ENCODE data around the gene ATF7.

ATF7 gene

DNA sequence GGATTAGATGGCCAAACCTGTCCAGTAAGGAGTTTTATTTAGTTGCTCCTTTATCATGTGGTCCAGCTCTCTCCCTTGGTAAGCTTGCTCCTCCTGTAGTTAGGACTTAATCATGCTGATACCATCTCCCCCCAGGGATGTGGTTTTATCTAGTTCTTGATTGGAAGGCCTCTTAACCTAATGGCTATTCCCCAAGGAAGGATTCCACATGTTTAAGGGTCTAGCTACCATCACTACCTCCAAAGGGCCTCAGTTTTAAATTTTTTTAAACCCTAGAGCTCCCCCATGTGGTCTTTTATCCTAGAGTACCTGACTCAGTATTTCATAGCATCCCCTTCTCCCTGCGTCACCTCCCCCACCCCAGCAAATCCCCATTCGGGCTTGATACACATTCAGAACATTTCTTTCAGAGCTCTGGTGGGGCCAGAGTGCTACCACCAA lies 149.4 kb downstream of the ATF7 start:
- Histone ChIP-seq H3K27me3 (ENCODE audit: control insufficient read depth, low read length) (no peaks in the 10 kb centered on the region), H3K27ac (ENCODE audit: low read depth, low read length) (no peak overlapping the region), H3K4me3 (ENCODE audit: low read length) (no peak overlapping the region), H3K9me2 (replicated peaks; ENCODE audit: control insufficient read depth, low read length) (no peaks in the 10 kb centered on the region), H3K9me3 (ENCODE audit: control insufficient read depth, insufficient read depth, low read length) (no peaks in the 10 kb centered on the region), H3K79me2 (ENCODE audit: control insufficient read depth, low read length) (peaks cover 55% of the 10 kb centered on the region), H3K4me2 (ENCODE audit: low read length) (no peak overlapping the region), H3F3A (ENCODE audit: control insufficient read depth, insufficient read depth) (peaks cover 83% of the 10 kb centered on the region), H4K20me1 (ENCODE audit: control insufficient read depth, insufficient read depth, low read depth, low read length) (peaks cover 16% of the 10 kb centered on the region), H3K36me3 (ENCODE audit: control insufficient read depth, low read length) (peaks cover 95% of the 10 kb centered on the region), H3K4me1 (ENCODE audit: control insufficient read depth, low read length) (no peaks in the 10 kb centered on the region)
- TF ChIP-seq, protein P1, sequence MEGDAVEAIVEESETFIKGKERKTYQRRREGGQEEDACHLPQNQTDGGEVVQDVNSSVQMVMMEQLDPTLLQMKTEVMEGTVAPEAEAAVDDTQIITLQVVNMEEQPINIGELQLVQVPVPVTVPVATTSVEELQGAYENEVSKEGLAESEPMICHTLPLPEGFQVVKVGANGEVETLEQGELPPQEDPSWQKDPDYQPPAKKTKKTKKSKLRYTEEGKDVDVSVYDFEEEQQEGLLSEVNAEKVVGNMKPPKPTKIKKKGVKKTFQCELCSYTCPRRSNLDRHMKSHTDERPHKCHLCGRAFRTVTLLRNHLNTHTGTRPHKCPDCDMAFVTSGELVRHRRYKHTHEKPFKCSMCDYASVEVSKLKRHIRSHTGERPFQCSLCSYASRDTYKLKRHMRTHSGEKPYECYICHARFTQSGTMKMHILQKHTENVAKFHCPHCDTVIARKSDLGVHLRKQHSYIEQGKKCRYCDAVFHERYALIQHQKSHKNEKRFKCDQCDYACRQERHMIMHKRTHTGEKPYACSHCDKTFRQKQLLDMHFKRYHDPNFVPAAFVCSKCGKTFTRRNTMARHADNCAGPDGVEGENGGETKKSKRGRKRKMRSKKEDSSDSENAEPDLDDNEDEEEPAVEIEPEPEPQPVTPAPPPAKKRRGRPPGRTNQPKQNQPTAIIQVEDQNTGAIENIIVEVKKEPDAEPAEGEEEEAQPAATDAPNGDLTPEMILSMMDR (IDR thresholded peaks at IDR 0.05; ENCODE audit: low read depth, low read length, poor library complexity, severe bottlenecking), result no peak
- no peak for TF ChIP-seq EZH2phosphoT487 (IDR thresholded peaks at IDR 0.05; ENCODE audit: borderline replicate concordance, low read length)

DNA sequence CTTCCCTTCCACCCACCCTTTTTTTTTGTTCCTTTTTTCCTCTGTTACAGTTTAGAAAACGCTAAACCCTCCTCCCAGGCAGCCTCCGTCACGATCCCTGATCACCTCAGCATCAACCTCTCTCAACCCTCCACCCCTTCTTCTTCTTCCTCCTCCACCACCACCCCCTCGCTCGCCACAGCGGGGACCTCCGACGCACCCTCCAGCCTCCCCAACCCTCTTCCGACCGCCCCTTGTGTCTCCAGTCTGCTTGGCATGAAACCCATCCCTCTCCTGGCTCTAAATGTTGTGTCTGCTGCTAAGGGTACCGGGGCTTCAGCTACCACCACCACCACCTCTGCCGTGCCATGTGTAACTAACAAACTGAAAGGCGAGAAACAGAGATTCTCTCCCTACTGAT lies 151.4 kb downstream of the ATF7 start:
- no peaks in the 10 kb centered on the region for H3K9me2 ChIP-seq (replicated peaks; ENCODE audit: control insufficient read depth, low read length)
- peaks cover 70% of the 10 kb centered on the region for H3F3A ChIP-seq (ENCODE audit: control insufficient read depth, insufficient read depth)
- H3K4me3 ChIP-seq (ENCODE audit: low read length), result no peak overlapping the region
- no peak overlapping the region for H3K4me2 ChIP-seq (ENCODE audit: low read length)
- peaks cover 68% of the 10 kb centered on the region for H3K79me2 ChIP-seq (ENCODE audit: control insufficient read depth, low read length)
- H3K36me3 ChIP-seq (ENCODE audit: control insufficient read depth, low read length), result peaks cover 99% of the 10 kb centered on the region
- H3K9me3 ChIP-seq (ENCODE audit: control insufficient read depth, insufficient read depth, low read length), result no peaks in the 10 kb centered on the region
- H4K20me1 ChIP-seq (ENCODE audit: control insufficient read depth, insufficient read depth, low read depth, low read length), result peaks cover 17% of the 10 kb centered on the region
- H3K4me1 ChIP-seq (ENCODE audit: control insufficient read depth, low read length), result no peaks in the 10 kb centered on the region
- TF ChIP-seq EZH2phosphoT487 (IDR thresholded peaks at IDR 0.05; ENCODE audit: borderline replicate concordance, low read length), result no peak
- TF ChIP-seq, protein P1 (IDR thresholded peaks at IDR 0.05; ENCODE audit: low read depth, low read length, poor library complexity, severe bottlenecking), result no peak
- no peaks in the 10 kb centered on the region for H3K27me3 ChIP-seq (ENCODE audit: control insufficient read depth, low read length)
- no peak overlapping the region for H3K27ac ChIP-seq (ENCODE audit: low read depth, low read length)

DNA sequence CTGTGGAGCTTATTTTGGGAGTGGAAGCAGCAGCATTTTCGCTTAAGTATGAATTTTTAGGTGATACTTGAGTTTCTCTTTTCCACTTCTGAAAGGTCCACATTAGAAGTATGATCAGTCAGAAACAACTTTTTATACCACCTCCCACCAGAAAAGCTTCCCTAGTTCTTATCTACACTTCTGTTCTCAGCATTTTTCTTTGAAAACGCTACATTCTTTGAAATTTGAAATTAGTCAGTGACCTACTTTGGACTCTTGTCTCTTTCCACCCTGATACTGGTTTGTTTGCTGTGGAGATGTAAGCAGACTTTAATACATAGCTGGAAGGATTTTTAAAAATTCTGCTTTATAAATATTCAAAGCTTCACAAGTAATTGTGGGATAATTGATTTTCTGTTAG lies 152.1 kb downstream of the ATF7 start:
- H3K4me3 ChIP-seq (ENCODE audit: low read length), result no peak overlapping the region
- no peak overlapping the region for H3K27ac ChIP-seq (ENCODE audit: low read depth, low read length)
- TF ChIP-seq, protein P1 (IDR thresholded peaks at IDR 0.05; ENCODE audit: low read depth, low read length, poor library complexity, severe bottlenecking), result no peak
- no peak for TF ChIP-seq EZH2phosphoT487 (IDR thresholded peaks at IDR 0.05; ENCODE audit: borderline replicate concordance, low read length)
- H3K9me2 ChIP-seq (replicated peaks; ENCODE audit: control insufficient read depth, low read length), result no peaks in the 10 kb centered on the region
- H3K4me2 ChIP-seq (ENCODE audit: low read length), result no peak overlapping the region
- no peaks in the 10 kb centered on the region for H3K27me3 ChIP-seq (ENCODE audit: control insufficient read depth, low read length)
- peaks cover 72% of the 10 kb centered on the region for H3K79me2 ChIP-seq (ENCODE audit: control insufficient read depth, low read length)
- peaks cover 63% of the 10 kb centered on the region for H3F3A ChIP-seq (ENCODE audit: control insufficient read depth, insufficient read depth)
- H4K20me1 ChIP-seq (ENCODE audit: control insufficient read depth, insufficient read depth, low read depth, low read length), result peaks cover 12% of the 10 kb centered on the region
- no peaks in the 10 kb centered on the region for H3K9me3 ChIP-seq (ENCODE audit: control insufficient read depth, insufficient read depth, low read length)
- H3K4me1 ChIP-seq (ENCODE audit: control insufficient read depth, low read length), result no peaks in the 10 kb centered on the region
- peaks cover 99% of the 10 kb centered on the region for H3K36me3 ChIP-seq (ENCODE audit: control insufficient read depth, low read length)

All from DOHH2 (cell line).